ENCODE measurements around the gene PRDM11. TPM values are rescaled to one million over a fixed set of nuclear protein-coding genes. Genes with fewer than 3 reads are reported as not detected.

PRDM11 gene
- total and polyA plus RNA-seq, 7 donors = 2.3 to 14.2 (median 7.2) TPM

DNA sequence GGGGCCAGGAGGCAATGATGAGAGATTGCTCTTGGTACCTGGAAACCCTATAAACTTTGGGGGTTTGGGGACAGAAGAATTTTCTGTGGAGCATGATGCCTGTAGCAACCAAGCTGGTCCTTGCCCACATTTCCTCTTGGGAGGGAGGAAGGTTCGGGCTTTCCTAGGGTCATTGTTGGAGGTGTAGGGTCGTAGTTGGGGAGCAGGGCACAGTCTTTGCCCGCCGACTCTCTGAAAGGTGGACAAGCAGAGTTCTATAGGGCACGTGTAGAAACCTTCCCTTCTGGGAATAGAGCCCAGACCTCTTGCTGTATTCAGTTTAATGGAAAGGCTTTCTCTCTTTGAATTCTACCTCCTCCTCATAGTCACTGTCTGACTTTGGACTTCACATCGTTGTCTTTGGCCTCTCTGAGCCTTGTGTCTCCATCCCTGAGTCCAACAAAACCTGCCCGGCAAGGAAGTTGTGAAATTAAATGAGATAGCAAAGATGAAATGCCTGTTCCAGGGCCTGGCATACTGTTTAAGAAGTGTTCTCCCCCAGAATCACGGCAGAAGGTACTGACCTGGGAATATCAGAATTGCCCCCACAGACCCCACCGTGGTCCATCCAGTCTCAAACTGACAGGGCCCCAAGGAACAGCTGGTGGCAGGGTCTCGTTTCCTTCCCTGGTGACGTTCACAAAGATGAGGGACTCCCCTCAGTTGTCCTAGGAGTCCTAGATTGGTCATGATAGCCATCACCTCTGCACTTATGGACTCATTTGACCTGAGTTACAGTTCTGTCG lies 1.6 kb downstream of the PRDM11 start:
- intact Hi-C loops (cut with DNase I) = loop anchor here (1.0 to 5.0 kb wide), 2 partner anchors 31 to 34 kb away; no protein-coding TSS in a partner anchor
- Histone ChIP-seq H3K4me1 (peaks cover 9% of the 10 kb centered on the region), H3K9me3 (no peaks in the 10 kb centered on the region), H3K36me3 (ENCODE audit: insufficient read depth in 1 of 2, low read depth in 1 of 2) (no peaks in the 10 kb centered on the region), H3K4me3 (peak overlapping the region; percentile 73), H3K27me3 (ENCODE audit: insufficient read depth in 3 of 3, low read length in 2 of 3) (no peaks in the 10 kb centered on the region), H3K27ac (peak overlapping the region; percentile 98)
- WGBS, 3 donors = 72 to 76% (median 74%) methylated on average over 12 of the region's 12 CpGs
- ATAC-seq (no peak), DNase-seq (no peak)
- TF ChIP-seq, protein P1, sequence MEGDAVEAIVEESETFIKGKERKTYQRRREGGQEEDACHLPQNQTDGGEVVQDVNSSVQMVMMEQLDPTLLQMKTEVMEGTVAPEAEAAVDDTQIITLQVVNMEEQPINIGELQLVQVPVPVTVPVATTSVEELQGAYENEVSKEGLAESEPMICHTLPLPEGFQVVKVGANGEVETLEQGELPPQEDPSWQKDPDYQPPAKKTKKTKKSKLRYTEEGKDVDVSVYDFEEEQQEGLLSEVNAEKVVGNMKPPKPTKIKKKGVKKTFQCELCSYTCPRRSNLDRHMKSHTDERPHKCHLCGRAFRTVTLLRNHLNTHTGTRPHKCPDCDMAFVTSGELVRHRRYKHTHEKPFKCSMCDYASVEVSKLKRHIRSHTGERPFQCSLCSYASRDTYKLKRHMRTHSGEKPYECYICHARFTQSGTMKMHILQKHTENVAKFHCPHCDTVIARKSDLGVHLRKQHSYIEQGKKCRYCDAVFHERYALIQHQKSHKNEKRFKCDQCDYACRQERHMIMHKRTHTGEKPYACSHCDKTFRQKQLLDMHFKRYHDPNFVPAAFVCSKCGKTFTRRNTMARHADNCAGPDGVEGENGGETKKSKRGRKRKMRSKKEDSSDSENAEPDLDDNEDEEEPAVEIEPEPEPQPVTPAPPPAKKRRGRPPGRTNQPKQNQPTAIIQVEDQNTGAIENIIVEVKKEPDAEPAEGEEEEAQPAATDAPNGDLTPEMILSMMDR (IDR thresholded peaks at IDR 0.05) = no peak

DNA sequence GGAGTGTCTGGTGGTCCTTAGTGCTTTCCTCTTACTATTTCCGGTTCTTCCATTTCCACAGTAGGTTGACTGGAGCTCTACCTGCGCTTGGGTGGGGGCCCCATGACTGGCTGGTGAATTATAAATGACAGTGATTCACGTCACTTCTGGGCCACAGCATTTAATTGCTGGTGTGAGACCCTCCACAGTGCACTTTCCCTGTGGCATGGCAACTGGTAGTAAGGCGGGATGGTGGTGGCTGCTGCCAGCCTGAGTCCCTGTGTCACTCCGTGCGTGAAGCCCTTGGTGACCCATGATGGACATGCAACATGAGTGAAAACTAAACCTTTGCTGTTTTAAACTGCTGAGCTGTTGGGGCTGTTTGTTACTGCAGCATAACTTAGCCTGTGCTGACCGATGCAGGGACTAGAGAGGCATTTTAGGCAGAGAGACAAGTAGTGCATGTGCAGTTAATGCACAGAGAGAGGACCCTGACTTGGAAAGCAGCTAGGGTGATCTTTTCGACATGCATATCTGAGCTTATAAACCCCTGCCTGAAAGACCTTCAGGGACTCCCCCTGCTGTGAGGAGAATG lies 3.1 kb downstream of the PRDM11 start:
- TF ChIP-seq, protein P1 (IDR thresholded peaks at IDR 0.05) = no peak
- intact Hi-C loops (cut with DNase I) = loop anchor here in 1 of 2 donors (5.0 kb wide), 1 partner anchor 33 kb away; no protein-coding TSS in a partner anchor

DNA sequence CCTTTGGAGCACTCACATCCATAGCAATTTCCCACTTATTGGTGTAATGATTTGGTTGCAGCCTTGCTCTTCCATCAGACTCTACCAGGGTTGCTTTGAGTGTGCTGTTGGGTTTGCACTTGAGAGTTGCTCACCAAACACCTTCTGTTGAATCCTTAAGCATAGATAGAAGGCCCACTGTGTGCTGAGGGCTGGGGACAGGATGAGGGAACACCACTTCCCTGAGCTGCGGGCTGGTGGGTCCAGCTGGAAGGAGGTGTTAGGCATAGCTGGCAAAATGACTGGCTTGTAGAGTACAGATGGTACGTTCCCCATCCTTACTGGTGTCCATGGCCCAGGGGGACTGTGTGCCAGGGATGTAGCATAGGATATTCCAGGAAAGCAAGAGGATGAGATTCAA lies 3.9 kb downstream of the PRDM11 start:
- TF ChIP-seq, protein P1 (IDR thresholded peaks at IDR 0.05) = no peak
- Histone ChIP-seq H3K9me3 (no peaks in the 10 kb centered on the region), H3K27ac (no peak overlapping the region), H3K27me3 (ENCODE audit: insufficient read depth in 3 of 3, low read length in 2 of 3) (no peaks in the 10 kb centered on the region), H3K4me1 (peaks cover 9% of the 10 kb centered on the region), H3K36me3 (ENCODE audit: insufficient read depth in 1 of 2, low read depth in 1 of 2) (no peaks in the 10 kb centered on the region), H3K4me3 (no peak overlapping the region)
- no peak for ATAC-seq
- WGBS, 3 donors = 89 to 93% (median 93%) methylated on average over 2 of the region's 2 CpGs
- no peak for DNase-seq
- intact Hi-C loops (cut with DNase I) = no loop called here

More for the DNA sequence above, 3.1 kb downstream of the PRDM11 start:
- H3K36me3 ChIP-seq (ENCODE audit: insufficient read depth in 1 of 2, low read depth in 1 of 2) = no peaks in the 10 kb centered on the region
- no peak overlapping the region for H3K27ac ChIP-seq
- H3K4me1 ChIP-seq = peaks cover 9% of the 10 kb centered on the region
- DNase-seq (no peak), ATAC-seq (no peak)
- H3K9me3 ChIP-seq = no peaks in the 10 kb centered on the region
- WGBS, 3 donors = 85 to 87% (median 87%) methylated on average over 8 of the region's 8 CpGs
- H3K4me3 ChIP-seq = no peak overlapping the region
- H3K27me3 ChIP-seq (ENCODE audit: insufficient read depth in 3 of 3, low read length in 2 of 3) = no peaks in the 10 kb centered on the region

DNA sequence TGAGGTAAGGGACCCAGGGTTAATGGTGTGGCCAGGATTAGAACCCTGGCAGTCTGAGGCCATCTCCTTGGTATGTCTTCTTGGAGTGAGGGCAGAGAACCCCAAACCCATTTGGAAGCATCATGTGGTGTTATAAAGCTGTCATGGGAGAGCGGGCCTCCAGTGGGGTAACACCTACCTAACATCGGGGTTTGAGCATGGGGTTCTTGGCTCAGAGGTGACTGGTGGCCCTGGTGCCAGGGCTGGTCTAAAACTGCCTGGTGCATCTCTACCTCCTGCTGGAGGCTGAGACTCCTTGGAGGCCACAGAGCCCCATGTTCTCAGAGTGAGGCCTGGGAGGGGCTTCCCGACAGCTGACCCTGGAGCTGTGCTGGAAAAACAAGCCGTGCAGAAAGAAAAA lies 4.5 kb downstream of the PRDM11 start:
- TF ChIP-seq, protein P1 (IDR thresholded peaks at IDR 0.05) = no peak
- Histone ChIP-seq H3K9me3 (no peaks in the 10 kb centered on the region), H3K27ac (no peak overlapping the region), H3K27me3 (ENCODE audit: insufficient read depth in 3 of 3, low read length in 2 of 3) (no peaks in the 10 kb centered on the region), H3K4me3 (no peak overlapping the region), H3K36me3 (ENCODE audit: insufficient read depth in 1 of 2, low read depth in 1 of 2) (no peaks in the 10 kb centered on the region), H3K4me1 (peaks cover 9% of the 10 kb centered on the region)
- DNase-seq (no peak), ATAC-seq (no peak)
- WGBS, 3 donors = 93% methylated on average over 4 of the region's 4 CpGs
- intact Hi-C loops (cut with DNase I) = no loop called here

Measured in psoas muscle (tissue), 8 donors.